ENCODE measurements around the gene SLC12A4. TPM values are rescaled to one million over a fixed set of nuclear protein-coding genes. Genes with fewer than 3 reads are reported as not detected.

The SLC12A4 gene
- total and polyA plus RNA-seq, 9 donors: 27.7 to 85.6 (median 48.7) TPM

- H3K9me3 ChIP-seq: no peaks in the 10 kb centered on the region
- TF ChIP-seq CTCF (IDR thresholded peaks at IDR 0.05): no peak
- no peak for TF ChIP-seq EP300 (IDR thresholded peaks at IDR 0.05)
- no peak for TF ChIP-seq POLR2A (IDR thresholded peaks at IDR 0.05)
- H3K36me3 ChIP-seq: no peaks in the 10 kb centered on the region
- no peak overlapping the region for H3K27ac ChIP-seq
- WGBS, 3 donors: 40 to 63% (median 52%) methylated on average over 2 of the region's 2 CpGs
- H3K27me3 ChIP-seq: no peaks in the 10 kb centered on the region
- no peaks in the 10 kb centered on the region for H3K4me1 ChIP-seq (ENCODE audit: insufficient read depth)
- H3K4me3 ChIP-seq: no peak overlapping the region
- no peak for DNase-seq
- intact Hi-C loops (cut with DNase I): no loop called here
Observed at GRCh38 chr16:67910158-67910557, 58.3 kb downstream of the SLC12A4 start.

- H3K27me3 ChIP-seq: no peaks in the 10 kb centered on the region
- TF ChIP-seq CTCF (IDR thresholded peaks at IDR 0.05) (no peak), POLR2A (IDR thresholded peaks at IDR 0.05) (no peak), EP300 (IDR thresholded peaks at IDR 0.05) (no peak)
- no peaks in the 10 kb centered on the region for H3K36me3 ChIP-seq
- no peaks in the 10 kb centered on the region for H3K4me1 ChIP-seq (ENCODE audit: insufficient read depth)
- H3K9me3 ChIP-seq: no peaks in the 10 kb centered on the region
- intact Hi-C loops (cut with DNase I): no loop called here
- no peak overlapping the region for H3K4me3 ChIP-seq
- WGBS, 3 donors: 93 to 94% (median 93%) methylated on average over 36 of the region's 36 CpGs
- no peak for DNase-seq
- no peak overlapping the region for H3K27ac ChIP-seq
Observed at GRCh38 chr16:67909056-67909742, 59.2 kb downstream of the SLC12A4 start.

- Histone ChIP-seq H3K27me3 (no peaks in the 10 kb centered on the region), H3K9me3 (no peaks in the 10 kb centered on the region), H3K4me1 (ENCODE audit: insufficient read depth) (peaks cover 2% of the 10 kb centered on the region), H3K36me3 (no peaks in the 10 kb centered on the region), H3K4me3 (no peak overlapping the region), H3K27ac (no peak overlapping the region)
- TF ChIP-seq POLR2A (IDR thresholded peaks at IDR 0.05) (no peak), EP300 (IDR thresholded peaks at IDR 0.05) (no peak), CTCF (IDR thresholded peaks at IDR 0.05) (no peak)
- WGBS, 3 donors: 89 to 96% (median 90%) methylated on average over 11 of the region's 11 CpGs
- DNase-seq: no peak
- intact Hi-C loops (cut with DNase I): no loop called here
Observed at GRCh38 chr16:67907397-67908180, 60.8 kb downstream of the SLC12A4 start.

GRCh38 chr16:67902831-67903230, 65.6 kb downstream of the SLC12A4 start:
- Histone ChIP-seq H3K4me3 (no peak overlapping the region), H3K36me3 (no peaks in the 10 kb centered on the region), H3K9me3 (no peaks in the 10 kb centered on the region), H3K4me1 (ENCODE audit: insufficient read depth) (peaks cover 2% of the 10 kb centered on the region), H3K27ac (no peak overlapping the region), H3K27me3 (no peaks in the 10 kb centered on the region)
- 23 to 55% (median 34%) methylated on average over 4 of the region's 4 CpGs for whole genome bisulfite sequencing, 3 donors
- intact Hi-C loops (cut with DNase I): no loop called here
- DNase-seq: no peak
- TF ChIP-seq POLR2A (IDR thresholded peaks at IDR 0.05) (no peak), CTCF (IDR thresholded peaks at IDR 0.05) (no peak), EP300 (IDR thresholded peaks at IDR 0.05) (no peak)
